KOPT-K1 (cell line): Measurements from ENCODE around the gene ZNF581.

ENCODE experiments used
- H3K27ac ChIP-seq: fragments of 200-600 bp; sonication (generic); 2 replicates; pipeline ENCODE4 v1.5.1; 2016; ENCODE audit warnings: antibody characterized with exemption, mild to moderate bottlenecking, low read depth, low read length; ENCODE audit not compliant: poor library complexity, severe bottlenecking
- H3K36me3 ChIP-seq: fragments of 200-600 bp; sonication (generic); 2 replicates; pipeline ENCODE4 v1.5.1; 2017; ENCODE audit warnings: antibody characterized with exemption, mild to moderate bottlenecking, low read length, moderate library complexity; ENCODE audit not compliant: insufficient read depth
- H3K9me3 ChIP-seq: fragments of 200-600 bp; sonication (generic); 2 replicates; pipeline ENCODE4 v1.5.1; 2017; ENCODE audit warnings: antibody characterized with exemption, low read length, mild to moderate bottlenecking; ENCODE audit not compliant: insufficient read depth, poor library complexity, severe bottlenecking

ZNF581 gene

DNA sequence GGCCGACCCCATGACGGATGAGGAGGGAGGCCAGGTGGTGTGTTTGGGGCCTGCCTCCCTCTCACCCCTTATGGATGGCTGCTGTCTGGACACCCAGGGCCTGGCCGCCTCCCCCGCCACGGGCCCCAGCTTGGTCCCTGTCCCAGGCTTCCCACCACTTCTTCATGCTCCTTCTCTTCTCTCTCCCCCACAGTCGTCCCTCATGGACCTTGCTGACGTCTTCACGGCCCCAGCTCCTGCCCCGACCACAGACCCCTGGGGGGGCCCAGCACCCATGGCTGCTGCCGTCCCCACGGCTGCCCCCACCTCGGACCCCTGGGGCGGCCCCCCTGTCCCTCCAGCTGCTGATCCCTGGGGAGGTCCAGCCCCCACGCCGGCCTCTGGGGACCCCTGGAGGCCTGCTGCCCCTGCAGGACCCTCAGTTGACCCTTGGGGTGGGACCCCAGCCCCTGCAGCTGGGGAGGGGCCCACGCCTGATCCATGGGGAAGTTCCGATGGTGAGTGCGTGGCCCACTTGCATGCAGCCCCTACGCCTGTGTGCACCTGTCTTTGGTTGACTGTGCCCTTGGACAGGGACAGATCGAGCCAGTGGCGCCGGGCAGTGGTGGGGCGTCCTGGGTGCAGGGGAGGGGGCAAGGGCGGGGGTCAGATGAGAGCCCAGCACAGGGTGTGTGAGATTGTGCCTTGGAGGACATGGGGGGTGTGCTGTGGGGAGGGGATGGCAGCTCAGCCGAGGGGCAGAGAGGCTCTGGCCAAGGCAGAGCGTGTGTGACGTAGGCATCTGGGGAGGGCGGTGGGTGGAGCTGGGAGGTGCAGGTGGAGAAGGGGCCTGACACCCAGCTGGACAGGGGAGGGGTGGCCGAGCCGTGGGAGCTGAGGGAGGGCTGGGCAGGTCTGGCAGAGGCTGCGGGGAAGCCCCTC is 48.4 kb downstream of the ZNF581 start:
- Histone ChIP-seq H3K9me3 (no peaks in the 10 kb centered on the region), H3K27ac (no peak overlapping the region), H3K36me3 (peaks cover 100% of the 10 kb centered on the region)

DNA sequence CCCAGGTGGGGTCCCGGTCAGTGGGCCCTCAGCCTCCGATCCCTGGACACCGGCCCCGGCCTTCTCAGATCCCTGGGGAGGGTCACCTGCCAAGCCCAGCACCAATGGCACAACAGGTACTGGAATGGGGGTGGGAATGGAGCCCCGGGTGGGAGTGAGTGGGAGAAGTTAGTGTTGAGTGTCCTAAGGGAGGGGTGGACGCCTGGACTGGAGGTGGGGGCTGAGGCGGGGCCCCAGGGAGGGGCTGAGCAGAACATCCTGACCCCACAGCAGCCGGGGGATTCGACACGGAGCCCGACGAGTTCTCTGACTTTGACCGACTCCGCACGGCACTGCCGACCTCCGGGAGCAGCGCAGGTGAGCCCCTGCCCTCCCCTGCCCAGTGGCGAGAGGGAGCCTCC is 49.2 kb downstream of the ZNF581 start:
- Histone ChIP-seq H3K9me3 (no peaks in the 10 kb centered on the region), H3K36me3 (peaks cover 100% of the 10 kb centered on the region), H3K27ac (no peak overlapping the region)

DNA sequence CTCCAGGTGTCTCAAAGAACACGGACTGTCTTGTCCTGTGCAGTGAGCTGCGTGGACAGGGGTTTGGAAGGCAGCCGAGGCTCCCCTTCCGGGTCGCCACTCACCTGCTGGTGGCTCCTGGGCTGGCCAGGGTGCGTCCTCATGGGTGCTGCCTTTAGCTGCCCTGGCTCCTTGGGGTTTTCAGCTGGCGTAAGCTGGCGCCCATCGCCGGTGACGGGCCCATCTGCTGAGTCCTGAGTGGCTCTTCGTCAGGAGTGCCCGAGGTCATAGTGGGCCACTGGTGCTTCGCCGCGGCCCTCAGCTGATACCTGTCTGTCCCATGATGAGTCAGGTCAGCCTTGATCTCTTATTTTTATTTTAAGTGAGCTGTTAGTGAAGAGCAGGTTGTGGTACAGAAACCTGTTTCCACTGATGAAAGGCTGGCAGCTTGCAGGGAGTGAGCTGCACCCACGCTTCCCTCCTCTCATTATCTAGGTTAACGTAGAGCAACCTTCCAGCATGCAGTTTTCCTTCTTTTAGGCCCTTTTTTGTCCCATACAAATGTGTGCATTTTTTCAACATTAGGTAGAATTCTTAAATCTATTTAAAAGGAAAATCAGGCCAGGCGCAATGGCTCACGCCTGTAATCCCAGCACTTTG is 50.0 kb downstream of the ZNF581 start:
- no peak overlapping the region for H3K27ac ChIP-seq
- peaks cover 100% of the 10 kb centered on the region for H3K36me3 ChIP-seq
- no peaks in the 10 kb centered on the region for H3K9me3 ChIP-seq

DNA sequence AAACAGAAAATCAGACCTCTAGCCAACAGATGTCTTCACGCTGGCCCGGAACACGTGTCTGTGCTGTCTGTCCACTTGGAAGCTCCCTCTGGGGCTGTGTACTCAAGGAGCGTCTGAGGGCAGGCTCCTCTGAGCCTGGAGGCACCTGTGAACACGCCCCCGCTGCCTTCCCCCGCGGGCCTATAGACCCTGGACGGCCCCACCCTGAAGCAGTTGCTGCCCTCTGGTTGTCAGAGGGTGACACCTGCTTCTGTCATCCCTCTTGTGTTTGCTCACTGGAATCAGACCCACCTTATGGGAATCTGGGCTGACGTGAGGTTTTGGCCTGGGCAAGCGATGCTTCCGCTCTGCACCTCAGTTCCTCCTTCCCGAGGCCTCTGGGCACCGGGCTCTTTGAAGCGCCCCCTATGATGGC is 50.8 kb downstream of the ZNF581 start:
- no peaks in the 10 kb centered on the region for H3K9me3 ChIP-seq
- peaks cover 96% of the 10 kb centered on the region for H3K36me3 ChIP-seq
- no peak overlapping the region for H3K27ac ChIP-seq

DNA sequence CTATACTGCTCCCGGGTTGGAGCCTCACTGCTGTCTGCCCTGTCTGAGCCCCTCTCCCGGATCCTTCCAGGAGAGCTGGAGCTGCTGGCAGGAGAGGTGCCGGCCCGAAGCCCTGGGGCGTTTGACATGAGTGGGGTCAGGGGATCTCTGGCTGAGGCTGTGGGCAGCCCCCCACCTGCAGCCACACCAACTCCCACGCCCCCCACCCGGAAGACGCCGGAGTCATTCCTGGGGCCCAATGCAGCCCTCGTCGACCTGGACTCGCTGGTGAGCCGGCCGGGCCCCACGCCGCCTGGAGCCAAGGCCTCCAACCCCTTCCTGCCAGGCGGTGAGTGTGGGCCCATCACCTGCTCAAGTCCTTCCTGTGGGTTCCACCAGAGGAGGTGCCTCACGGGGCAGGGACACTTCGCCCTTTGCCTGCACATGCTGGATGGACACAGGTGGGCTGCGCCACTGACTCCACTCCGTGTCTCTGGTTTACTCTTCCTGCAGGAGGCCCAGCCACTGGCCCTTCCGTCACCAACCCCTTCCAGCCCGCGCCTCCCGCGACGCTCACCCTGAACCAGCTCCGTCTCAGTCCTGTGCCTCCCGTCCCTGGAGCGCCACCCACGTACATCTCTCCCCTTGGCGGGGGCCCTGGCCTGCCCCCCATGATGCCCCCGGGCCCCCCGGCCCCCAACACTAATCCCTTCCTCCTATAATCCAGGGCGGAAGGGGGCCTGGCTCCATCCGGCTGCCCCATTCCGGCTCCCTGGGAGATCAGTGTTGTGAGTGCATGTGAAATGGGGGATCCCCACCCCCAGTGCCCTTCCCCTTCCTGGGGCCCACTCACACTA is 51.4 kb downstream of the ZNF581 start:
- H3K27ac ChIP-seq: no peak overlapping the region
- peaks cover 94% of the 10 kb centered on the region for H3K36me3 ChIP-seq

More for the DNA sequence above, 51.4 kb downstream of the ZNF581 start:
- H3K9me3 ChIP-seq: no peaks in the 10 kb centered on the region
